GM12865 (cell line): ENCODE results near the gene PCDHA5.
"Not testable (repeated sequence)": the region's sequence is repeated elsewhere in the genome, so short reads cannot be mapped to it uniquely, and the experiment has no call there.

Experiments used
- DNase-seq: peaks from one replicate; pipeline ENCODE4 v3.0.0; 2010; ENCODE audit warnings: low read depth
- H3K4me3 ChIP-seq: 2 replicates; pipeline ENCODE4 v1.5.1; 2011; ENCODE audit warnings: mild to moderate bottlenecking, low read depth, low read length, control low read depth
- TF ChIP-seq, protein P1 (sequence below): IDR thresholded peaks from 2 replicates; pipeline ENCODE4 v1.5.1; 2011; ENCODE audit warnings: low read length, control low read depth, low read depth, inconsistent platforms; ENCODE audit not compliant: insufficient read depth; ENCODE audit errors: missing control alignments

Gene PCDHA5

GRCh38 chr5:140806834-140807775, 14.3 kb upstream of the PCDHA5 start, which contains the start of gene PCDHA4:
PCDHA4 (plus strand) TSS chr5:140807068.
- DNase-seq: no peak
- TF ChIP-seq, protein P1, sequence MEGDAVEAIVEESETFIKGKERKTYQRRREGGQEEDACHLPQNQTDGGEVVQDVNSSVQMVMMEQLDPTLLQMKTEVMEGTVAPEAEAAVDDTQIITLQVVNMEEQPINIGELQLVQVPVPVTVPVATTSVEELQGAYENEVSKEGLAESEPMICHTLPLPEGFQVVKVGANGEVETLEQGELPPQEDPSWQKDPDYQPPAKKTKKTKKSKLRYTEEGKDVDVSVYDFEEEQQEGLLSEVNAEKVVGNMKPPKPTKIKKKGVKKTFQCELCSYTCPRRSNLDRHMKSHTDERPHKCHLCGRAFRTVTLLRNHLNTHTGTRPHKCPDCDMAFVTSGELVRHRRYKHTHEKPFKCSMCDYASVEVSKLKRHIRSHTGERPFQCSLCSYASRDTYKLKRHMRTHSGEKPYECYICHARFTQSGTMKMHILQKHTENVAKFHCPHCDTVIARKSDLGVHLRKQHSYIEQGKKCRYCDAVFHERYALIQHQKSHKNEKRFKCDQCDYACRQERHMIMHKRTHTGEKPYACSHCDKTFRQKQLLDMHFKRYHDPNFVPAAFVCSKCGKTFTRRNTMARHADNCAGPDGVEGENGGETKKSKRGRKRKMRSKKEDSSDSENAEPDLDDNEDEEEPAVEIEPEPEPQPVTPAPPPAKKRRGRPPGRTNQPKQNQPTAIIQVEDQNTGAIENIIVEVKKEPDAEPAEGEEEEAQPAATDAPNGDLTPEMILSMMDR: no peak
- no peak within 1 kb of the TSS for H3K4me3 ChIP-seq

DNA sequence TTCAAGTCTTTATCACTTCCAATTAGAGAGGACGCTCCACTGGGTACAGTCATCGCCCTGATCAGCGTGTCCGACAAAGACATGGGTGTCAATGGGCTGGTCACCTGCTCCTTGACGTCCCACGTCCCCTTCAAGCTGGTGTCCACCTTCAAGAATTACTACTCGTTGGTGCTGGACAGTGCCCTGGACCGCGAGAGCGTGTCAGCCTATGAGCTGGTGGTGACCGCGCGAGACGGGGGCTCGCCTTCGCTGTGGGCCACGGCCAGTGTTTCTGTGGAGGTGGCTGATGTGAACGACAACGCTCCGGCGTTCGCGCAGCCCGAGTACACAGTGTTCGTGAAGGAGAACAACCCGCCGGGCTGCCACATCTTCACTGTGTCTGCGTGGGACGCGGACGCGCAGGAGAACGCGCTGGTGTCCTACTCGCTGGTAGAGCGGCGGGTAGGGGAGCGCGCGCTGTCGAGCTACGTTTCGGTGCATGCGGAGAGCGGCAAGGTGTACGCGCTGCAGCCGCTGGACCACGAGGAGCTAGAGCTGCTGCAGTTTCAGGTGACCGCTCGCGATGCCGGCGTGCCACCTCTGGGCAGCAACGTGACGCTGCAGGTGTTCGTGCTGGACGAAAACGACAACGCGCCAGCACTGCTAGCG, 13.0 kb upstream of the PCDHA5 start:
- H3K4me3 ChIP-seq, DNase-seq: not testable (repeated sequence)

DNA sequence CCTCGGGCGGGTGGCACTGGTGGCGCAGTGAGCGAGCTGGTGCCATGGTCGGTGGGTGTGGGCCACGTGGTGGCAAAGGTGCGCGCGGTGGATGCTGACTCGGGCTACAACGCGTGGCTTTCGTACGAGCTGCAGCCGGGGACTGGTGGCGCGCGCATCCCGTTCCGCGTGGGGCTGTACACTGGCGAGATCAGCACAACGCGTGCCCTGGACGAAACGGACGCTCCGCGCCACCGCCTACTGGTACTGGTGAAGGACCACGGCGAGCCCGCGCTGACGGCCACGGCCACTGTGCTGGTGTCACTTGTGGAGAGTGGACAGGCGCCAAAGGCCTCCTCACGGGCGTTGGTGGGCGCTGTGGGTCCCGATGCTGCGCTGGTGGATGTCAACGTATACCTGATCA, 12.5 kb upstream of the PCDHA5 start:
- H3K4me3 ChIP-seq: no peak overlapping the region
- TF ChIP-seq, protein P1: no peak
- no peak for DNase-seq

DNA sequence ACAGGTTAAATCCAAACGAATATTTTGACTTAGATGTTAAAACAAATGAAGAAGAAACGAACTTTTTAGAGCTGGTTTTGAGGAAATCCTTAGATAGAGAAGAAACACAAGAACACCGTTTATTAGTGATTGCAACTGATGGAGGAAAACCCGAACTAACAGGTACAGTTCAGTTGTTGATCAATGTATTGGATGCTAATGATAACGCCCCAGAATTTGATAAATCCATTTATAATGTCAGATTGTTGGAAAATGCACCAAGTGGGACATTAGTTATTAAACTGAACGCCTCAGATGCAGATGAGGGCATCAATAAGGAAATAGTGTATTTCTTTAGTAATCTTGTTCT, 842 bp downstream of the PCDHA5 start:
- TF ChIP-seq, protein P1: no peak
- no peak overlapping the region for H3K4me3 ChIP-seq
- no peak for DNase-seq

DNA sequence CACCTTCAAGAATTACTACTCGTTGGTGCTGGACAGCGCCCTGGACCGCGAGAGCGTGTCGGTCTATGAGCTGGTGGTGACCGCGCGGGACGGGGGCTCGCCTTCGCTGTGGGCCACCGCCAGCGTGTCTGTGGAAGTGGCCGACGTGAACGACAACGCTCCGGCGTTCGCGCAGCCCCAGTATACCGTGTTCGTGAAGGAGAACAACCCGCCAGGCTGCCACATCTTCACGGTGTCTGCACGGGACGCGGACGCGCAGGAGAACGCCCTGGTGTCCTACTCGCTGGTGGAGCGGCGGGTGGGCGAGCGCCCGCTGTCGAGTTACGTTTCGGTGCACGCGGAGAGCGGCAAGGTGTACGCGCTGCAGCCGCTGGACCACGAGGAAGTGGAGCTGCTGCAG, 1.6 kb downstream of the PCDHA5 start:
- not testable (repeated sequence) for H3K4me3 ChIP-seq, DNase-seq

DNA sequence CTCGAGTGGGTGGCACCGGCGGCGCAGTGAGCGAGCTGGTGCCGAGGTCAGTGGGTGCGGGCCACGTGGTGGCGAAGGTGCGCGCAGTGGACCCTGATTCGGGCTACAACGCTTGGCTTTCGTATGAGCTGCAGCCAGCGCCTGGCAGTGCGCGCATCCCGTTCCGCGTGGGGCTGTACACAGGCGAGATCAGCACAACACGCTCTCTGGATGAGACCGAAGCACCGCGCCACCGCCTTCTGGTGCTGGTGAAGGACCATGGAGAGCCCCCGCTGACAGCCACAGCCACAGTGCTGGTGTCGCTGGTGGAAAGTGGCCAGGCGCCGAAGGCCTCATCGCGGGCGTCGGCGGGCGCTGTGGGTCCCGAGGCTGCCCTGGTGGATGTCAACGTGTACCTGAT, 2.1 kb downstream of the PCDHA5 start:
- no peak overlapping the region for H3K4me3 ChIP-seq
- TF ChIP-seq, protein P1: no peak
- no peak for DNase-seq

DNA sequence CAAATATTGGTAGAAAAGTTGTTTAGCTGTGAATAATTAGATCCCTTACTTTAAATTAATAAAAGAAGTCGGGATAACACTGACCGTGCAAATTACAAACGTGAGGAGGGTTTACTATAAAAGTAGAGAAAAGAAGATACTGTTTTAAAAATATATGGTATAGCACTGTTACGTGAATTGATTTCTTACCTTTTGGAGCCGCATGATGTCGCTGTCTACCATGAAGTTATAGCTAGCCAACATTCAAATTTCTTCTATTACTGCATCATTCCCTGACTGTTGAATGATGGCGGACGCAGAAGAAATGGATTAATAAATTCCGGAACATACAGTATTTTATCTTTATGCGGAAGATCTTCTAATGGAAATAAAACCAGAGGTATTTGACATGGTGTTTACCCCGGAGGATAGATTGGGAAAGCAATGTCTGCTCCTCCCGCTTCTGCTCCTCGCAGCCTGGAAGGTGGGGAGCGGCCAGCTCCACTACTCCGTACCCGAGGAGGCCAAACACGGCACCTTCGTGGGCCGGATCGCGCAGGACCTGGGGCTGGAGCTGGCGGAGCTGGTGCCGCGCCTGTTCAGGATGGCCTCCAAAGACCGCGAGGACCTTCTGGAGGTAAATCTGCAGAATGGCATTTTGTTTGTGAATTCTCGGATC, 6.4 kb downstream of the PCDHA5 start, which contains the start of gene PCDHA6:
TSS of gene PCDHA6 (plus strand) at position 257 of the 658 bp plus-strand sequence. CDS start at position 389, 132 bp downstream.
- H3K4me3 ChIP-seq: no peak within 1 kb of the TSS
- TF ChIP-seq, protein P1: no peak
- no peak for DNase-seq

- DNase-seq: no peak
- TF ChIP-seq, protein P1: no peak
- H3K4me3 ChIP-seq: no peak overlapping the region
Observed at GRCh38 chr5:140828362-140828737, 6.9 kb downstream of the PCDHA5 start.

DNA sequence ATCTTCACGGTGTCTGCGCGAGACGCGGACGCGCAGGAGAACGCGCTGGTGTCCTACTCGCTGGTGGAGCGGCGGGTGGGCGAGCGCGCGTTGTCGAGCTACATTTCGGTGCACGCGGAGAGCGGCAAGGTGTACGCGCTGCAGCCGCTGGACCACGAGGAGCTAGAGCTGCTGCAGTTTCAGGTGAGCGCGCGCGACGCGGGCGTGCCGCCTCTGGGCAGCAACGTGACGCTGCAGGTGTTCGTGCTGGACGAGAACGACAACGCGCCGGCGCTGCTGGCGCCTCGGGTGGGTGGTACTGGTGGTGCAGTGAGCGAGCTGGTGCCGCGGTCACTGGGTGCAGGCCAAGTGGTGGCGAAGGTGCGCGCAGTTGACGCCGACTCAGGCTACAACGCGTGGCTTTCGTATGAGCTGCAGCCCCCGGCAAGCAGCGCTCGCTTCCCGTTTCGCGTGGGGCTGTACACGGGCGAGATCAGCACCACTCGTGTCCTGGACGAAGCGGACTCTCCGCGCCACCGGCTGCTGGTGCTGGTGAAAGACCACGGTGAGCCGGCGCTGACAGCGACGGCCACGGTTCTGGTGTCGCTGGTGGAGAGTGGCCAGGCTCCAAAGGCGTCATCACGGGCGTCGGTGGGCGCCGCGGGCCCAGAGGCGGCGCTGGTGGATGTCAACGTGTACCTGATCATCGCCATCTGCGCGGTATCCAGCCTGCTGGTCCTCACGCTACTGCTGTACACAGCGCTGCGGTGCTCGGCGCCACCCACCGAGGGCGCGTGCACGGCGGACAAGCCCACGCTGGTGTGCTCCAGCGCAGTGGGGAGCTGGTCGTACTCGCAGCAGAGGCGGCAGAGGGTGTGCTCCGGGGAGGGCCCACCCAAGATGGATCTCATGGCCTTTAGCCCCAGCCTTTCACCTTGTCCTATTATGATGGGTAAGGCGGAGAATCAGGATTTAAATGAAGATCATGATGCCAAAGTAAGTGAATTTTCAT, 8.4 kb downstream of the PCDHA5 start:
- not testable (repeated sequence) for H3K4me3 ChIP-seq, DNase-seq
